ENCODE data around the gene KRT86.
A peak's percentile ranks its signal among the peaks of the same experiment; 100 is the strongest.
"Not testable (repeated sequence)": the region's sequence is repeated elsewhere in the genome, so short reads cannot be mapped to it uniquely, and the experiment has no call there.

The KRT86 gene

GRCh38 chr12:52248541-52249461 lies 25.6 kb upstream of the KRT86 start:
- H3K27ac ChIP-seq (ENCODE audit: low read length), result no peak overlapping the region
- H3K4me3 ChIP-seq (ENCODE audit: low read length), result no peak overlapping the region
- H3K36me3 ChIP-seq (ENCODE audit: control insufficient read depth, low read depth, low read length), result no peaks in the 10 kb centered on the region
- peaks cover 9% of the 10 kb centered on the region for H3K4me1 ChIP-seq (ENCODE audit: control insufficient read depth, low read depth, low read length)
- no peaks in the 10 kb centered on the region for H3K9me3 ChIP-seq (ENCODE audit: control insufficient read depth, low read depth, low read length)
- peaks cover 39% of the 10 kb centered on the region for H3K27me3 ChIP-seq (ENCODE audit: control insufficient read depth, insufficient read depth, low read length)
- no peak overlapping the region for H3K9ac ChIP-seq (ENCODE audit: low read length)

- peak overlapping the region; percentile 34 for H3K4me3 ChIP-seq (ENCODE audit: low read length)
- H3K9ac ChIP-seq (ENCODE audit: low read length), result no peak overlapping the region
- peaks cover 39% of the 10 kb centered on the region for H3K27me3 ChIP-seq (ENCODE audit: control insufficient read depth, insufficient read depth, low read length)
- H3K36me3 ChIP-seq (ENCODE audit: control insufficient read depth, low read depth, low read length), result no peaks in the 10 kb centered on the region
- no peaks in the 10 kb centered on the region for H3K9me3 ChIP-seq (ENCODE audit: control insufficient read depth, low read depth, low read length)
- H3K4me1 ChIP-seq (ENCODE audit: control insufficient read depth, low read depth, low read length), result peaks cover 9% of the 10 kb centered on the region
- H3K27ac ChIP-seq (ENCODE audit: low read length), result no peak overlapping the region
Measured at GRCh38 chr12:52249511-52250047, 24.9 kb upstream of the KRT86 start.

DNA sequence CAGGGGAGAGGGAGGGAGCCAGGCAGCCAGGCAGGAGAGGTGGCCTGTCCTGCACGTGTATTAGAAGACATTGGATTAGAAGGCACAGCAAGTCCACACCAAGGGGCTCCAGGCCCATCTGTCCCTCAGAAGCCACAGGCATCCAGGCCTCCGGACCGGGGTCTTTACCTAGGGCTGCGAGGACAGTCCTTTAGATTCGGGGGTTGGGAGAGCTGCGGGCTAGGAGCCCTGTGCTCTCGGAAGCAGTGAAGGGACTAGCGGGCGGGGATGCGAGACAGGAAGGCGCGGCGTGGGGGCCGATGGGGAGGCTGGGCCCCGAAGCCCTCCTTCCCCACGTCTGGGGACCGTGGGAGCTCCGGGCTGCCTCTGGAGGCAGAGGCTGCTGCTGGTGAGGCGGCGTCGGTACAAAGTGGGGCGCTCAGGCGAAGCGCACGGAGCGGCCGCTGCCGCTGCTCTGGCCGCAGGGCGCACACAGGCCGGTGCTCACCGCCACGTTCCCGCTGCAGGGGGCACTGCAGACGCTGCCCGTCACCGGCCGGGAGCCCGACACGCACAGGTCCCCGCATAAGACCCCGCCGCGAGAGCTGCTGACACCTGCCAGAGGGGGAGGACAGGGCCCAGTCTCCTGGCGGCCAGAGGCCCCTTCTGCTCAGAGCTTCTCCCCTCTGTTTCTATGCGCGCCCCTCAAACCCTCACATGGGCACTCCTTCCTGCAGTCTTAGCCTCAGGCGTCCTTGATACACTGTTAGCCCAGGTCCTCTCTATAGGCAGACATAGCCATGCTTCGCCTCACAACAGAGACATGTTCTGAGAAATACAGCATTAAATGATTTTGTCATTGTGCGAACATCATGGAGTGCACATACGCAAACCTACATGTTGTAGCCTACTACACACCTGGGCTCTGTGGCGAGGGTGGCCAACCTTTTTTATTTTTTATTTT lies 24.1 kb upstream of the KRT86 start:
- Histone ChIP-seq H3K27ac (ENCODE audit: low read length) (no peak overlapping the region), H3K4me3 (ENCODE audit: low read length) (peak overlapping the region; percentile 34), H3K27me3 (ENCODE audit: control insufficient read depth, insufficient read depth, low read length) (peaks cover 44% of the 10 kb centered on the region)

GRCh38 chr12:52251367-52252051 lies 22.9 kb upstream of the KRT86 start:
- H3K27me3 ChIP-seq (ENCODE audit: control insufficient read depth, insufficient read depth, low read length), result peaks cover 56% of the 10 kb centered on the region
- no peaks in the 10 kb centered on the region for H3K9me3 ChIP-seq (ENCODE audit: control insufficient read depth, low read depth, low read length)
- H3K4me1 ChIP-seq (ENCODE audit: control insufficient read depth, low read depth, low read length), result peaks cover 9% of the 10 kb centered on the region
- H3K36me3 ChIP-seq (ENCODE audit: control insufficient read depth, low read depth, low read length), result no peaks in the 10 kb centered on the region
- H3K9ac ChIP-seq (ENCODE audit: low read length), result no peak overlapping the region
- H3K4me3 ChIP-seq (ENCODE audit: low read length), result no peak overlapping the region
- no peak overlapping the region for H3K27ac ChIP-seq (ENCODE audit: low read length)

More for the DNA sequence above, 24.1 kb upstream of the KRT86 start:
- Histone ChIP-seq H3K9ac (ENCODE audit: low read length) (no peak overlapping the region), H3K36me3 (ENCODE audit: control insufficient read depth, low read depth, low read length) (no peaks in the 10 kb centered on the region), H3K4me1 (ENCODE audit: control insufficient read depth, low read depth, low read length) (peaks cover 9% of the 10 kb centered on the region), H3K9me3 (ENCODE audit: control insufficient read depth, low read depth, low read length) (no peaks in the 10 kb centered on the region)

DNA sequence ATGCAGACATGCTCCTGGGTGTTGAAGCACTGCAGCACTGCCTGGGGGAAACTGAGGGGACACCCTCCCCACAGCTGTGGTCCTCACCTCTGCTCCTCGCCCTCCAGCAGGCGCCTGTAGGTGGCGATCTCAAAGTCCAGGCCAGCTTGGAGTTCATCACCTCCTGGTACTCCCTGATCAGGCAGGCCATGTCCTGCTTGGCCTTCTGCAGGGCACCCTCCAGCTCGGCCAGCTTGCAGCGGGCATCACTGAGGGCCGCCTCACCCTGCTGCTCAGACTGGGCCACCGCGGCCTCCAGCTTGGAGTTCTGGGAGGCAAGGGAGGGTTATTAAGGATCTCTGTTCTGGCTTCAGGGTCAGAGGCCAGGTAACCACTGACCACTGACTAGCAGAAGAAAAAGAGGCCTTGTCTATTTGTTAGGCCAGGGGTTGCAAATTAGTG lies 22.2 kb upstream of the KRT86 start:
- H3K4me1 ChIP-seq (ENCODE audit: control insufficient read depth, low read depth, low read length); H3K27ac ChIP-seq (ENCODE audit: low read length); H3K9ac ChIP-seq (ENCODE audit: low read length); H3K36me3 ChIP-seq (ENCODE audit: control insufficient read depth, low read depth, low read length); H3K4me3 ChIP-seq (ENCODE audit: low read length); H3K9me3 ChIP-seq (ENCODE audit: control insufficient read depth, low read depth, low read length): not testable (repeated sequence)
- peaks cover 63% of the 10 kb centered on the region for H3K27me3 ChIP-seq (ENCODE audit: control insufficient read depth, insufficient read depth, low read length)

DNA sequence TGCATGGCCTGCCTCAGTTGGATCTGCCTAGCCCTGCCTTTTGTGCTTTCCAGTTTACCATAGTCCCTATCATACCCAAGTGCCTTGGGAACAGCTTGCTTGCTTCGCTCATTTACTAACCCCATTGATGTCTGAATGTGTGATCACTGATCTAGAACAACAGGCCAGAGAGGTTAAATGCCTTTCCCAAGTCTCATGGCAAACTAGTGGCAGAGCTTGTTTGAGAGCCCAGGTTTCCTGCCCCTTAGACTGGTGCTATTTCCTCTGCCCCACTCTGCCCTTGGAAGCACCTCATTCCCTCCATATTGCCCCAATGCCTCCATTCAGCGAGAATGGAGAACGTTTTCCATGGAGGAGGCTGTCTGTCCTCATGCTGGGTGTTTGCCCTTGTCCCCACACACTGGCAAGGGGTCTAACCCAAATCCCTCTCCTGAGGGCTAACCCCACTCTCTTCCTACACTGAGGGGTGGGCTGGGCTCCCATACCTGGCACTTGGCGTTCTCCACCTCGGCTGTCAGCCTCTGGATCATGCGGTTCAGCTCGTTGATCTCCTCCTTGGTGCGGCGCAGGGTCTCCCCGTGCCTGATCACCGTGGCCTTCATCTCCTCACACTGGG lies 21.6 kb upstream of the KRT86 start:
- H3K9me3 ChIP-seq (ENCODE audit: control insufficient read depth, low read depth, low read length), result no peaks in the 10 kb centered on the region
- no peak overlapping the region for H3K9ac ChIP-seq (ENCODE audit: low read length)
- peaks cover under 1% of the 10 kb centered on the region for H3K4me1 ChIP-seq (ENCODE audit: control insufficient read depth, low read depth, low read length)
- H3K27ac ChIP-seq (ENCODE audit: low read length), result no peak overlapping the region
- no peaks in the 10 kb centered on the region for H3K36me3 ChIP-seq (ENCODE audit: control insufficient read depth, low read depth, low read length)
- H3K4me3 ChIP-seq (ENCODE audit: low read length), result no peak overlapping the region
- peaks cover 69% of the 10 kb centered on the region for H3K27me3 ChIP-seq (ENCODE audit: control insufficient read depth, insufficient read depth, low read length)

- Histone ChIP-seq H3K9ac (ENCODE audit: low read length) (no peak overlapping the region), H3K9me3 (ENCODE audit: control insufficient read depth, low read depth, low read length) (no peaks in the 10 kb centered on the region), H3K36me3 (ENCODE audit: control insufficient read depth, low read depth, low read length) (no peaks in the 10 kb centered on the region), H3K4me3 (ENCODE audit: low read length) (no peak overlapping the region), H3K27ac (ENCODE audit: low read length) (no peak overlapping the region), H3K27me3 (ENCODE audit: control insufficient read depth, insufficient read depth, low read length) (peaks cover 72% of the 10 kb centered on the region), H3K4me1 (ENCODE audit: control insufficient read depth, low read depth, low read length) (no peaks in the 10 kb centered on the region)
Measured at GRCh38 chr12:52253391-52254179, 20.9 kb upstream of the KRT86 start.

DNA sequence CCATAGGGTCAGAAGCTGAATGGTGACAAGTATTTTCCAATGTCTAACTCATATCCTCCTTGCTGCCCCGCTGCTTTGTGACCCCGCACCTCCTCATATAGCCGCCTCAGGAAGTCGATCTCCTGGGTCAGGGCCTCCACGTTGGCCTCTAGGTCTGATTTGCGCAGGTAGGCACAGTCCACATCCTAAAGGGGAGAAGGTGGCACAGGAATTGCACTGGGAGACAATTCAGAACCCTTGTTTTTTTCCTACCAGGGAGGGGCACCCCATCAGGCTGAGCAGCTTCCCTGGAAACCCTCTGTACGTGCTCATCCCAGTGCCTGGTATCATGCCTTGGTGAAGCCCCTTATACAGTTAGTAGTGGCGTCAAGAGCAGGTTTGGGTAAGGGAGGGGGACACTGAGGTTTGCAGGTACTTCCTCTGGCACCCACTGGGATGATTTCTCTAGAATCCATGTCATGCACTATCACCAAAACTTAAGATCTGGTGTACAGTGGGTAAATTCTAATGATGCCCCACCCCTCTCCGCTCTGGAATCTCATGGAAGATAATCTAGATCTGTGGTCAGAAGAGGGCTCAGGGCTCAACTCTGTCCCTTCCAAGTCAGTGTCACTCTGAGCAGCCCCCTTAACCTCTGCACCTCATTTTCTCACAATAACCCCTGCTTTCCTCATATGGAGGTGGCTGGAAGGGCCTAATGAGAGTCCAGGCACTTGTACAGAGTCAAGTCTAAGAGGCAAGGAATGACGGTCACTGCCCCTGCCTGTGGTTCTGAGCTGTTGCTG lies 20.1 kb upstream of the KRT86 start:
- no peaks in the 10 kb centered on the region for H3K36me3 ChIP-seq (ENCODE audit: control insufficient read depth, low read depth, low read length)
- H3K27me3 ChIP-seq (ENCODE audit: control insufficient read depth, insufficient read depth, low read length), result peaks cover 72% of the 10 kb centered on the region
- no peaks in the 10 kb centered on the region for H3K9me3 ChIP-seq (ENCODE audit: control insufficient read depth, low read depth, low read length)
- no peak overlapping the region for H3K4me3 ChIP-seq (ENCODE audit: low read length)
- H3K4me1 ChIP-seq (ENCODE audit: control insufficient read depth, low read depth, low read length), result no peaks in the 10 kb centered on the region
- no peak overlapping the region for H3K9ac ChIP-seq (ENCODE audit: low read length)
- no peak overlapping the region for H3K27ac ChIP-seq (ENCODE audit: low read length)

- H3K4me3 ChIP-seq (ENCODE audit: low read length), result no peak overlapping the region
- H3K9ac ChIP-seq (ENCODE audit: low read length), result no peak overlapping the region
- H3K9me3 ChIP-seq (ENCODE audit: control insufficient read depth, low read depth, low read length), result no peaks in the 10 kb centered on the region
- H3K27ac ChIP-seq (ENCODE audit: low read length), result no peak overlapping the region
- no peaks in the 10 kb centered on the region for H3K36me3 ChIP-seq (ENCODE audit: control insufficient read depth, low read depth, low read length)
- no peaks in the 10 kb centered on the region for H3K4me1 ChIP-seq (ENCODE audit: control insufficient read depth, low read depth, low read length)
- peaks cover 72% of the 10 kb centered on the region for H3K27me3 ChIP-seq (ENCODE audit: control insufficient read depth, insufficient read depth, low read length)
Measured at GRCh38 chr12:52254965-52255751, 19.3 kb upstream of the KRT86 start.
